Activated CD4-positive, alpha-beta T cell treated with anti-CD3 and anti-CD28 coated beads, Interleukin-2, amount 10 ng/mL, durations not matched to agents 7 days and 5 days (primary cell): ENCODE results near the gene GPR17. TPM values are rescaled to one million over a fixed set of nuclear protein-coding genes. Genes with fewer than 3 reads are reported as not detected.
A peak's percentile ranks its signal among the peaks of the same experiment; 100 is the strongest.

Experiments
- CTCF ChIA-PET: fragments of 350-600 bp; sonication (Branson Sonifier 250); formaldehyde crosslinking; loops from one replicate; lab custom pipeline; 2021; ENCODE audit warnings: antibody characterized with exemption; lab: Charles Lee
- POLR2A ChIA-PET: fragments of 350-600 bp; sonication (Branson Sonifier 250); formaldehyde crosslinking; loops from one replicate; lab custom pipeline; 2021; ENCODE audit warnings: antibody characterized with exemption; lab: Charles Lee
- DNase-seq: peaks from one replicate; pipeline ENCODE4 v3.0.0-alpha.2; 2020
- H3K27ac Mint-ChIP-seq: one replicate; pipeline ENCODE4 v1.8.0; 2021; ENCODE audit warnings: mild to moderate bottlenecking, moderate library complexity, mixed read lengths
- H3K27me3 Mint-ChIP-seq: one replicate; pipeline ENCODE4 v1.8.0; 2021; ENCODE audit warnings: mixed read lengths
- H3K36me3 Mint-ChIP-seq: one replicate; pipeline ENCODE4 v1.8.0; 2021; ENCODE audit warnings: low read depth, mixed read lengths
- H3K4me1 Mint-ChIP-seq: one replicate; pipeline ENCODE4 v1.8.0; 2021; ENCODE audit warnings: mixed read lengths
- H3K4me3 Mint-ChIP-seq: one replicate; pipeline ENCODE4 v1.8.0; 2021; ENCODE audit warnings: mild to moderate bottlenecking, moderate library complexity, mixed read lengths
- H3K9me3 Mint-ChIP-seq: one replicate; pipeline ENCODE4 v1.8.0; 2021; ENCODE audit warnings: mixed read lengths
- total RNA-seq, 2 experiments: library from RNA; stranded (reverse); gene quantifications; one replicate each; pipeline ENCODE4 v1.2.3, GENCODE V29; 2021

Gene GPR17
- total RNA-seq, 2 experiments from 2014 or later, result not detected

DNA sequence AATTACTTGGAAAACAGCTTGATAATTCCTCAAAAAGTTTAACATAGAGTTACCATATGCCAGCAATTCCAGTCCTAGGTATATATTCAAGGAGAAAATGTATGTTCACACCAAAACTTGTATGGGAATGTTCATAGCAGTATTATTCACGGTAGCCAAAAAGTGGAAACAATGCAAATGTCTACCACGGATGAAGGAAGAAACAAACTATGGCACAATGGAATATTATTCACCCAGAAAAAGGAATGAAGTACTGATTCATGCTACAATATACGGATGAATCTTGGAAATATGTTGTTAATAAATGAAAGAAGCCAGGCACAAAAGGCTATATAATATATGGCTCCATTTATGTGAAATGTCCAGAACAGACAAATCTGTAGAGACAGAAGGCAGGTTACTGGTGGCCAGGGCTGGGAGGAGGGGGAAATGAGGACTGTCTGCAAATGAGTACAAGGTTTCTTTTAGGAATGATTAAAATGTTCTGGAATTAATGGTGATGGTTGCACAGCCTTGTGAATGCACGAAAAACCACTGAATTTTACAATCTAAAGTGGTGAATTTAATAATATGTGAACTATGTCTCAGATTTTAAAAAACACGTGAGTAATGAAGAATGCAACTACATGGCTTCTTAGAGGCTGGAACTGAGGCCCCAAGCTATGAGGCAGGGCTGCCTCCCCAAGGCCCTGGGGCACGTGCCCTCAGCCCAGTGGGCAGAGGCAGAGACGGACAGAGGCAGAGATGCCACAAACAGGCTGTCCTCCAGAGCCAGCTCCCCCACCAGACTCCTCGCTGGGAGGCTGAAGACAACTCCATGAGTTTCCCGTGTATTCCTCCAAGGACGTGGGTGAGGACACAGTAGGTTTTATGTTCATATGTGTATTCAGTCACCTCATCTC is 24.4 kb downstream of the GPR17 start:
- H3K4me3 Mint-ChIP-seq, result no peak overlapping the region
- ChIA-PET POLR2A (no interaction called here), CTCF (no interaction called here)
- H3K27me3 Mint-ChIP-seq, result peaks cover 58% of the 10 kb centered on the region
- no peaks in the 10 kb centered on the region for H3K36me3 Mint-ChIP-seq
- H3K4me1 Mint-ChIP-seq, result peaks cover 5% of the 10 kb centered on the region
- no peak overlapping the region for H3K27ac Mint-ChIP-seq
- no peaks in the 10 kb centered on the region for H3K9me3 Mint-ChIP-seq
- no peak for DNase-seq

DNA sequence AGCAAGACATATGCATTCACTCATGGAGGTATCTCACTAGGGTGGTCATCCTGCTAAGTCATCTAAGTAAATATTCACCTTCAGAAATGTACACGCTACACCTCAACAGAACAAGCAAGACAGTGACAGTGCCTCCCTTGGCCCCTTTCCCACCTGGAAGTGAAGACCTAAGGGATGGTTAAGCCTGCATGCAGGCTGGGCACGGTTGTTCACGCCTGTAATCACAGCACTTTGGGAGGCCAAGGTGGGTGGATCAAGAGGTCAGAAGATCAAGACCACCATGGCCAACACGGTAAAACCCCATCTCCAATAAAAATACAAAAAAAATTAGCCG is 25.0 kb downstream of the GPR17 start:
- Mint-ChIP-seq H3K27me3 (peaks cover 56% of the 10 kb centered on the region), H3K36me3 (no peaks in the 10 kb centered on the region), H3K4me3 (no peak overlapping the region), H3K4me1 (peaks cover 8% of the 10 kb centered on the region), H3K27ac (no peak overlapping the region), H3K9me3 (no peaks in the 10 kb centered on the region)
- POLR2A ChIA-PET, result no interaction called here
- CTCF ChIA-PET, result no interaction called here
- no peak for DNase-seq

DNA sequence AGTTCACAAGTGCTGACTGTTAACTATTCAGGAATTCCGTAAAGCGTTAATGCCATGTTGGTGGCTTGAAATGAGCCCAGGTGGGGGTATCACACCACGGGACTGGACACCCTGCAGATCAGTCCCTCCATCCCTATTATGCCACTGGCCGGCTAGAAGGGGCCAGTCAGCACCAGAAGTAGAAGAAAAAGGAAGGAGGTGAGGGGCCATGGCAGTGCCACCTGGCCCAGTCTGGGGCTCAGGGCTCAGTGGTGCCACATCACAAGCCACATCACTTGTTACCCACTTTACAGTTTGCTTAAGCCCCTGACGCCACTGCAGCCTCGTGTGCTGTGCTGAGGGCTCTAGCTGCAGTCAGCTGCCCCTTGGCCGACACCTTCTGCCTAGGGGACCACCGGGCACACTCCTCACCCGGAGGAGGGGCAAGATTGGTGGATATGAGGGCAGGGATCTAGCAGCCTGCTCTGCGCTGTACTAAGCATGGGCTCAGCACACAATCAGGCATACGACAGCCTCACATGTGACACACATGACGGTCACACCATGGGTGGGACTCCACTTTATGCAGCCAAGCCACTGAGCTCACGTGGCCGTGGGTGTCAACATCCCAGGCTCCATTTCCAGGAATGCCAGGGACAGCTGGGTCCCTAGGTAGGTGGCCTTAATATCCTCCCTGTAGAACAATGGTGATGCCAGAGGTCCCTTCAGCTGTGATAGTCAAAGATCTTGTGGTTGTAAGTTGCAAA is 25.8 kb downstream of the GPR17 start:
- no peaks in the 10 kb centered on the region for H3K9me3 Mint-ChIP-seq
- H3K27ac Mint-ChIP-seq, result no peak overlapping the region
- DNase-seq, result no peak
- CTCF ChIA-PET, result no interaction called here
- POLR2A ChIA-PET, result no interaction called here
- H3K36me3 Mint-ChIP-seq, result peaks cover 2% of the 10 kb centered on the region
- H3K4me3 Mint-ChIP-seq, result no peak overlapping the region
- H3K27me3 Mint-ChIP-seq, result peaks cover 54% of the 10 kb centered on the region
- H3K4me1 Mint-ChIP-seq, result peaks cover 10% of the 10 kb centered on the region

DNA sequence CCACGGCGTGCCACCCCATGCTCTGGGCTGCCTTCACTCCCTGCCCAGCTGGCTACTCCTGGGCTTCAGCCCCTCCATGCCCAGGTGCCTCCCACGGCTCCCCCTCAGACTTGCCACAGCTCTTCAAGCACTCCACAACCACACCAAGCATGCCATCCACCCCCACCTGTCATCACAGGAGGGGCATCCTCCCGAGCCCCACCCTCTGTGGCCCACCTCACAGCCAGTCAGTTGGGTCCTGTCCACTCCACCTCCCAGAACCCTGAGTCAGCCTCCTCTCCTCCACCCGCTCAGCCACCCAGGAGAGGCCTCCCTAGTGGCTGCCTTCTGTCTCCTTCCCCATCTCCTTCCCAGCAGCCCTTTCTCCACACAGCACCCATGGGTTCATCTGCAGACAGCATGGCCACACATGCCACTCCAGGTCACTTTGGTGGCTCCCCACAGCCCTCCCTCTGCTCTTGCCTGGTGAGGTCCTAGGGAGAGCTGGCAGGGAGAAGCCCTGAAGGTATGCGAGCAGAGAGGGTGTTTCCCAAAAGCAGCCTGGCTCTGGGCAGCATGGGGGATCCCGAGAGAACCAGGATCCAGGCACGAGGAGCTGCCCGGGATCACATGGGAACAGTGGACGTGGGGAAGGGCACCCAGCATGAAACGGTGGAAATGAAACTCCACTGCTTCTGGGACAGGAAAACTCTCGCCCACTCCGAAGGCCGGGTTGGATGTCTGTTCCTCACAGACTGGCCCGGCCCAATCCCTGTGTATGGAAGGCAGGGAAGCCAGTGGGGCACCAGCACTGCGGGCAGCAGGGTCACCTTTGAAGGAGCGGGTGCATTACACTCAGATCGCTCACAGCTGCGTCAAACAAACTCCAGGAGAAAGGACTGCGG is 26.6 kb downstream of the GPR17 start:
- peaks cover 2% of the 10 kb centered on the region for H3K36me3 Mint-ChIP-seq
- CTCF ChIA-PET, result interaction anchor here (0.6 kb wide), 1 partner anchor 124 kb away, joined by 3 read pairs; no protein-coding TSS in a partner anchor
- H3K27me3 Mint-ChIP-seq, result peaks cover 56% of the 10 kb centered on the region
- no peaks in the 10 kb centered on the region for H3K9me3 Mint-ChIP-seq
- no peak overlapping the region for H3K27ac Mint-ChIP-seq
- DNase-seq, result no peak
- POLR2A ChIA-PET, result no interaction called here
- H3K4me1 Mint-ChIP-seq, result peaks cover 10% of the 10 kb centered on the region
- H3K4me3 Mint-ChIP-seq, result no peak overlapping the region

DNA sequence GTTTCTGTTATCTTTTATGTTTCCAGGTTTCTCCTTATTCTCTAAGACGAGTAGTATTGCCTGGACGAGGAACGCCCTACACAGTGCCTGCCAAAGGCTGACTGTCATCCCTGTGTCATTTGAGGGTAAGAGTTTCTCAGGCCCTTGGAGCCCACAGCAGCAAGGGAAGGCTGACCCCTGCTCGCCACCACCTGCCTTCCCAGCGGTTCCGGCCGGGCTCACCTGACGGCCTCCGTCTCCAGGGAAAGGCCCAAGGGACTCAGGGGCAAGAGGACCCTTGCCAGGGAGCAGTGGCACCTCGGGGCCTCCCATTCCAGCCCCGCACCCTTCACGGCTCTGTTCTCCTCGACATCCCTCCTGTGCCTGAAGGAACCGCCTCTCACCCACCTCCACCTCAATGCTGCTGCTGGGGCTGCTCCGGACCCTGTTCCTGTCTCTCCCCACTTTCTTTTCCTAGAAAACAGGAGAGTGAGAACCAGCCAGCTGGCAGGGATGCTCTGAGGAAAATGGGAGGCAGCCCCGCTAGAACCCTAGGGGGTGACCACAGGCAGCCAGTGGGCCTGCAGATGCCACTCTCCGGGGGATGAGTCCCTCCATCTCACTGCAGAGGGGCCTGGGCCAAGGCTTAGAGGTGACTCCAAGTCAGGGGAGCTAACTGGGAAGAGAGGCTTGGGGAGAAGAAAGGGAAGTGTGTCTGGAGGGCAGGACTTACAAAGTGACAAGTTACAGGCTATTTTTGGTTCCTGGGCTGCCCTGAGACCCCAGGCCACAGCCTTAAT is 27.5 kb downstream of the GPR17 start:
- Mint-ChIP-seq H3K36me3 (peaks cover 2% of the 10 kb centered on the region), H3K4me1 (peaks cover 10% of the 10 kb centered on the region), H3K27me3 (peaks cover 64% of the 10 kb centered on the region), H3K9me3 (no peaks in the 10 kb centered on the region), H3K4me3 (no peak overlapping the region), H3K27ac (no peak overlapping the region)
- POLR2A ChIA-PET, result no interaction called here
- CTCF ChIA-PET, result interaction anchor here (0.6 kb wide), 1 partner anchor 123 kb away, joined by 3 read pairs; no protein-coding TSS in a partner anchor
- DNase-seq, result no peak

DNA sequence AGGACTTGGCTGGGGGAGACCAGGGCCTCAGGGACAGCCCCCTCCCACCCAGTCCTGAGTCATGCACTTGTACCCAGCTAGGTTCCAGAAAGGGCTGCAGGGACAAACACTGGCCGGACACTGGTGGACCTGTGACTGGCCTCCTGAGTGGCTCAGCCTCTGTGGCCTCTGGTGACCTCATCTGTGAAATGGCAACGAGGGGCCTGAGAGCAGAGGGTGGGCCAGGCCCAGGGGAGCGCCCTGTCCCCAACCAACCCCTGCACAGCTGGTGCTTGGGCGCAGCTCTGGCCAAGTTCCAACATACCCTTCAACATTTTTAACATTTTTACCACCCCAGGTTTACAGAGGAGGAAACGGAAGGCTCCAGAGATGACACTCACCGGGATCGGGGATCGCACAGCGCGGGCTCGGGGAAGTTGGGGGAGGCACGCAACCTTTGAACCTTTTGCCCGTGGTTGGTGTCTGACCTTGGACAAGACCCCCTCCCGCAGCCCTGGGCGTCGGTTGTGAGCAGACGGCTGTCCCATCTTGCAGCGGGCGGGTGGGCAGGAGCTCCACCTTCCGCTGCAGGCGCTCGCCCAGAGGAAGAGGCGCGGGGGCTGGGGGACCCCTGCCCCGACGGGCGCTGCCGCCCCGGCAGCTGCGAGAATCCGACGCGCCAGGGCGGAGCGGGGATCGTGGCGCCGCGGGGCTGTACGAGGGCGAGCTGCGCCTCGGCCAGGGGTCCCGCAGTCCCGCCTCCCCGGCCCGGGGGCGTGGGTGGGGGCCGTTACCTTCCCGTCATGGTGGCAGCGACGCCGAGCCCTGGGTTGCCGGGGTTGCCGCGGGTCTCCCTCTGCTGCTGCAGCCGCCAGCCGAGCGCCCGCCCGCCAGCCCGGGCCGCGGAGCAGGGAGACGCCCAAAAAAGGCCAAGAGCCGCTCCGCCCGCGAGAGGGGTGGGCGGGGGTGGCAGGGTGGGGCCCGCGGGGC is 28.6 kb downstream of the GPR17 start:
- H3K27me3 Mint-ChIP-seq, result peaks cover 64% of the 10 kb centered on the region
- no peaks in the 10 kb centered on the region for H3K9me3 Mint-ChIP-seq
- ChIA-PET POLR2A (no interaction called here), CTCF (no interaction called here)
- no peak overlapping the region for H3K27ac Mint-ChIP-seq
- peak overlapping the region; percentile 44 for H3K4me3 Mint-ChIP-seq
- H3K36me3 Mint-ChIP-seq, result peaks cover 2% of the 10 kb centered on the region
- H3K4me1 Mint-ChIP-seq, result peaks cover 10% of the 10 kb centered on the region
- DNase-seq, result peak; percentile 20

DNA sequence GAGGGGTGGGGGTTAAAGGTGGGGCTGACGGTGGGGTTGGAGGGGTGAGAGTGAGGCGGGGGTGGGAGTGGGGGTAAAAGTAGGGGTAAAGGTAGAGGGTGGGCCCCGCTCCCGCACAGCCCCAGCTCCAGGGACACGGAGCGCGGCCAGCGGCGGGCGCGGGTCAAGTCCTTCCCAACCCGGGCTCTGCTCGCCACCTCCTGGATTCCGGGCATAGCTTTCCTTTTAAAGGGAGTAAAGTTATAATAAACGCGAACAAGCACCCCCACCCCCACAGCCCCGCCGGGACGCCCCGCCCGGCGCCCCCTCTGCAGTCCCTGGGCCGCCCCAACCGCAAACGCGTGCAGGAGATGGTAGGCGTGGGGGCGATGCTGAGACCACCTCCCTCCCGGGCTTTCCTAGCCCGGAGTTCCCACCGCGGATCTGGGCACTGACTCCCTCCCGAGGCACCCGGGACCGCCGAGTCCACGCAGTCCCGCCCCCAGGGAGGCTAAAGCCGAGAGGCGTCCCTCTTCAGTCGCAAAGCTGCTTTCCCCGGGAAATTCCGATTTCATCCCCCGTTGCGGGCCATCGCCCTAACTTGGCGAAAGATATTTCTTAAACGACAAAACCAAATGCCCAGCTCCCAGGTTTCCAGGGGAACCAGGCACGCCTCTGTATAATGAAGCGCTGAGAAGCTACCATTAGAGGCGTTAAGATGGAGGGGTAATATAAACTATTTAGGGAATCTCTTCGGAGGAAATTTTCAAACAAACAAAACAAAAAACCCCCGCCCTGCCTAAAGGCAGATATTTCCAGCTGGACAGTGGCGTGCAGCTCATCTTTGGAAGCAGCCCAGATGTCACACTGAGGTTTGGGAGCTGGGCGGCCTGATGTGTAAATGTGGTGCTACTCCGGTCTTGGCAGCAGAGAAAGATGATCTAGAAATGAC is 29.6 kb downstream of the GPR17 start, which contains the start of gene LIMS2:
Gene LIMS2, minus strand, starts transcription at position 200 of the 931 bp plus-strand sequence. CDS start 506 bp downstream, outside the sequence.
- no peak within 1 kb of the TSS for H3K27ac Mint-ChIP-seq
- ChIA-PET CTCF (interaction anchor here (0.9 to 1.3 kb wide), 2 partner anchors 20 to 41 kb away, joined by 3 to 5 read pairs; no protein-coding TSS in a partner anchor), POLR2A (no interaction called here)
- H3K4me1 Mint-ChIP-seq, result peaks cover 10% of the 10 kb centered on the region
- peaks cover 56% of the 10 kb centered on the region for H3K27me3 Mint-ChIP-seq
- peak within 1 kb of the TSS; percentile 44 for H3K4me3 Mint-ChIP-seq
- no peak for DNase-seq
- peaks cover 2% of the 10 kb centered on the region for H3K36me3 Mint-ChIP-seq
- H3K9me3 Mint-ChIP-seq, result no peaks in the 10 kb centered on the region

DNA sequence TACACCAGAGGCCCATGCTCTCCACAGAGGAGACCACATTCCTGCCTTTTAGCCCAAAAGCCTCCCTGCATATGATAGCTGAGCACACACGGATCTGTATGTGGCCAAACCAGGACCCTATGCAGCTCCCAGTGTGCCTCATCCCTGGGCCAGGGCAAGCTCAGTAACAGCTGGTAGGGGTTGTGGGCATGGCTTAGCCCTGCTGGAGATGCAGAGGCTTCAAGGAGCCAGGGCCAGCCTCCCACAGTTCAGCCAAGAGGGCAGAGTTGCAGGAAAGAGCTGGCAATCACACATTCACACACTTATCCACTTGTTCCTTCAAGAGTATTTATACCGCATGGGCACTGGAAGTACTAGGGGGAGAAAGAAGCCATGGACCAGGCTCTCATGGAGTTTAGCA is 31.0 kb downstream of the GPR17 start:
- Mint-ChIP-seq H3K27ac (no peak overlapping the region), H3K36me3 (peaks cover 2% of the 10 kb centered on the region), H3K4me3 (no peak overlapping the region), H3K4me1 (peaks cover 15% of the 10 kb centered on the region), H3K27me3 (peaks cover 55% of the 10 kb centered on the region), H3K9me3 (no peaks in the 10 kb centered on the region)
- POLR2A ChIA-PET, result no interaction called here
- no peak for DNase-seq
- CTCF ChIA-PET, result interaction anchor here (0.8 to 1.3 kb wide), 2 partner anchors 27 to 40 kb away, joined by 3 to 4 read pairs; no protein-coding TSS in a partner anchor

DNA sequence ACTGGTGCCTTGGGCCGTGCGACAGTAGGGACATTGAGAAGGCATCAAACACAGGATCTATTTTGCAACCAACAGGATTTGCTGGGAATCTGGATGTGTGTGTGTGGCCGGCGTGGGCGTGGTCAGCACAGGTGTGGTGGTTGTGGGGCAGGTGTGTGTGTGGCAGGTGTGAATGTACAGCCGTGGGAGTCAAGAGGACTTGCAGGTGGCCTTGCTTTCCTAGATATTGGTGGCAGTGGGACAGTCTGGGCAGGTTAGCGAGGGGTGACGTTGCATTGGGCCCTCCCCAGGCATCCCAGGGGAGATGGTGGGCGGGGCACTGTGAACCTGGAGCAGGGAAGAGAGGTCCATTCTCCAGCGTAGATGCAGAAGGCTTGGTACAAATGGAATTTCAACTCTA is 32.6 kb downstream of the GPR17 start:
- H3K27me3 Mint-ChIP-seq, result peaks cover 47% of the 10 kb centered on the region
- peaks cover 2% of the 10 kb centered on the region for H3K36me3 Mint-ChIP-seq
- CTCF ChIA-PET, result no interaction called here
- no peaks in the 10 kb centered on the region for H3K9me3 Mint-ChIP-seq
- no peak overlapping the region for H3K27ac Mint-ChIP-seq
- POLR2A ChIA-PET, result no interaction called here
- H3K4me1 Mint-ChIP-seq, result peaks cover 17% of the 10 kb centered on the region
- no peak overlapping the region for H3K4me3 Mint-ChIP-seq
- no peak for DNase-seq

DNA sequence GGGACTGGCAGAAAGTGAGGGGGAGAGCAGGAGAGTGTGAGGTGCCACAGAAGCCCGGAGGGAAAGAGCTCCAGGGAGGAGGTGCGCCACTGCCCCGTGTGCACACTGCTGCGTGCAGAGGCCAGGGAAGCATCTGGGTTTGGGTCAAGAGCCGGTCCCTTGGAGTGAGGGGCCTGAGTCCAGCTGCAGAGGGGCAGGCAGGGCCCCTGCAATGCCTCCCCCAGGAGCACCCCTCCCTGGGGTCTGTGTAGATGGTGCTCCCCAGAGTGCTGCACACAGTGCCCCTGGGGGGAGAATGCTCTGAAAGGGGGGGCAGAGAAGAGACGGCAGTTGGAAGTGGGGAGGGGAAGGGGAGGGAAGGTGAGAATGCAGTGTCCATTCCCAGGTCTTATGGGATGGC is 33.0 kb downstream of the GPR17 start:
- Mint-ChIP-seq H3K36me3 (peaks cover 2% of the 10 kb centered on the region), H3K9me3 (no peaks in the 10 kb centered on the region), H3K4me1 (peaks cover 17% of the 10 kb centered on the region), H3K4me3 (no peak overlapping the region), H3K27me3 (peaks cover 43% of the 10 kb centered on the region), H3K27ac (no peak overlapping the region)
- CTCF ChIA-PET, result no interaction called here
- POLR2A ChIA-PET, result no interaction called here
- no peak for DNase-seq
